Endothelial cell of umbilical vein (primary cell): ENCODE results near the gene PRDM16.

ENCODE experiments used
- CTCF ChIP-seq, 2 donors: IDR thresholded peaks; 1 replicate in 1 of 2; 2 replicates in 1 of 2; pipeline ENCODE4 v1.5.1; 2011; ENCODE audit warnings: low read length in 2 of 2, mild to moderate bottlenecking in 2 of 2, moderate library complexity in 2 of 2, control low read depth in 1 of 2, inconsistent platforms in 1 of 2, low read depth in 1 of 2; ENCODE audit not compliant: insufficient read depth in 1 of 2; ENCODE audit errors: extremely low read depth in 1 of 2
- MYC ChIP-seq: IDR thresholded peaks from one replicate; pipeline ENCODE4 v1.6.1; 2011; ENCODE audit warnings: mild to moderate bottlenecking, low read depth, low read length

DNA sequence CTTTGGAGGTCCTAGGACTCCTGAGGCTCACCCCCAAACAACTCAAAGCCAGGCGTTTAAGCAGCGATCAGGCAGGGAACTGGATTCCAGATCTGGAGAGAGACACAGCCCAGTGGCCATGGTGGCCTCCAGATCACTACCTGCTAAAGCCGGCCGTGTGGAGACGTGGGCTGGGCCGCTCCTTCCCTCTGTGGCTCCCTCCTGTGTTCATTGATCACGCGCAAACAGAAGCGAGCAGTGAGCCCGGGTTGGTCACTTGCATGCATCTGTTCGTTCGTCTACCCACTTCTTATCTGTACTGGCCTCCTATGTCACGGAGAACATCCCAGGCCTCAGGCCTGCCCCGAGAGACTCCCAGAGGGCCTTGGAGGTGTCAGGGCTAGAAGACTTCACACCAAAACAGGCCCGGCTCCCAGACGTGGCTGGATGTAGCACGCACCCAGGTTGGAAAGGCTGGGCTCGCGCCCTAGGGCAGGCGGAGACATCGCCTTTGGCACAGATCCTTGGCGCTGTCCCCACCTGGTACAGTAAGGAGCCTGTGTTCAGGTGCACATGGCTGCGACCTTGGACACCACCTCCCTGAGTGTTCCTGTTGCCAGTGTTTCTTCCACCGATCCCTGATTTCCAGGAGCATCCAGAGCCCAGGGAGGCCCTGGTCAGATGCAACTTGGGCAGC lies 308.7 kb downstream of the PRDM16 start:
- TF ChIP-seq CTCF (IDR thresholded peaks at IDR 0.05; ENCODE audit: extremely low read depth in 1 of 2, insufficient read depth in 1 of 2, low read depth in 1 of 2, low read length in 2 of 2) (no peak), MYC (no peak)
